Activated CD8-positive, alpha-beta memory T cell treated with anti-CD3 and anti-CD28 coated beads, Interleukin-2, amount 50 U/mL, for 1 hour (primary cell): Measurements from ENCODE around the gene ADAR.
"Not testable (repeated sequence)": the region's sequence is repeated elsewhere in the genome, so short reads cannot be mapped to it uniquely, and the experiment has no call there.

Experiments
- DNase-seq: peaks from one replicate; pipeline ENCODE4 v3.0.0-alpha.2; 2020; ENCODE audit errors: extremely low read depth

ADAR gene

DNA sequence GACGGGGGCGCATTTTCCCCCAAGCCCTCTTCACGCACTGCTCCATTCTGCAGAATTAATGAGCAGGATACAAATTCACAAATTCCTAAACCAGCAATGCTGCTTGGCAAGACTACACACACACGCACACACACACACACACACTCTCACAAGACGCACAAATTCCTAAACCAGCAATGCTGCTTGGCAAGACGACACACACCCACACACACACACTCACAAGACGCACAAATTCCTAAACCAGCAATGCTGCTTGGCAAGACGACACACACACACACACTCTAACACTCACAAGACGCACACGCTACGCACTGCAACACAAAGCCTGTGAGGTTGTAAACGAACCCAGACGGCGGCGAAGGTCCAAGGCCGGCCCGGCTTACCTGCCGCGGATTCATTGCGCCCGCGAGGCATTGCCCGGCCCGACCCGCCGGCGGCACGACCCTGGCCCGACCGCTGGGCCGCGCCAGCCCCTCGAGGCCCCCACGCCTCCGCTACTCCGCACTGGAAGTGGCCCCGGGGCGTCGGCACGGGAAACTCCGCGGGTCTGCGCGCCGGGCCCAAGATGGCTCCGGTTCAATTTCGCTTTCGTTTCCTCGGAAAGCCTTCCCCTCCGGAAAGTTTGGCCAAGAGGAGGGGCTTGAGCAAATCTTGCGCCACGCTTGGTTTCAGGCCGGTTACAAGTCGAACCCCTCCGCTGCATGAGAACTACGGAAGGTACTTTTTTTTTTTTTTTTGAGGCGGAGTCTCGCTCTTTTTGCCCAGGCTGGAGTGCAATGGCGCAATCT, at the start of gene ADAR:
TSS of gene ADAR (minus strand) at position 578 of the 788 bp plus-strand sequence. CDS start at position 398, 180 bp downstream.
- peak; percentile 80 for DNase-seq

- DNase-seq = no peak
Observed at GRCh38 chr1:154657556-154657955, 49.6 kb upstream of the ADAR start.

- no peak for DNase-seq
Observed at GRCh38 chr1:154652893-154653292, 44.9 kb upstream of the ADAR start.

DNA sequence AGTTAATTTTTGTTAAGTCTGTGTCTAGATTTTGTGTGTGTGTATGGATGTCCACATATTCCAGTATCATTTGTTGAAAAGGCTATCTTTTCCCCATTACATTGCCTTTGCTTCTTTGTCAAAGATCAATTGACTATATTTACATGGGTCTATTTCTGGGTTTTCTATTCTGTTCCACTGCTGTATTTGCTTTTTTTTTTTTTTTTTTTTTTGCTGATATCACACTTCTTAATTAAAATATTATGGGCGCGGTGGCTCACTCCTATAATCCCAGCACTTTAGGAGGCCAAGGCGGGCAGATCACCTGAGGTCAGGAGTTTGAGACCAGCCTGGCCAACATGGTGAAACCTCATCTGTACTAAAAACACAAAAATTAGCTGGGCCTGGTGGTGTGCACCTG, 36.7 kb upstream of the ADAR start:
- DNase-seq = not testable (repeated sequence)

DNA sequence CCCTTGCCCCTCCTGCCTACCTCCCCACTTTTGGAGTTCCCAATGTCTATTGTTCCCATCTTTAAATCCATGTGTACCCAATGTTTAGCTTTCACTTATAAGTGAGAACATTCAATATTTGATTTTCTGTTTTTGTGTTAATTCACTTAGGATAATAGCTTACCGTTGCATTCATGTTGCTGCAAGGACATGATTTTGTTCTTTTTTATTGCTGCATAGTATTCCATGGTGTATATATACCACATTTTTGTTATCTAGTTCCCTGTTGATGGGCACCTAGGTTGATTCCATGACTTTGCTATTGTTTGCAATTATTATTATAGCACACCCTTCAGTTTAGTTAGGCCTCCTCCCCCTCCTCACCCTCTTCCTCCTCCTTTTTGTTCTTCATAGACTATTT, 33.5 kb upstream of the ADAR start:
- DNase-seq = no peak

GRCh38 chr1:154639876-154640275, 31.9 kb upstream of the ADAR start:
- DNase-seq = no peak

DNA sequence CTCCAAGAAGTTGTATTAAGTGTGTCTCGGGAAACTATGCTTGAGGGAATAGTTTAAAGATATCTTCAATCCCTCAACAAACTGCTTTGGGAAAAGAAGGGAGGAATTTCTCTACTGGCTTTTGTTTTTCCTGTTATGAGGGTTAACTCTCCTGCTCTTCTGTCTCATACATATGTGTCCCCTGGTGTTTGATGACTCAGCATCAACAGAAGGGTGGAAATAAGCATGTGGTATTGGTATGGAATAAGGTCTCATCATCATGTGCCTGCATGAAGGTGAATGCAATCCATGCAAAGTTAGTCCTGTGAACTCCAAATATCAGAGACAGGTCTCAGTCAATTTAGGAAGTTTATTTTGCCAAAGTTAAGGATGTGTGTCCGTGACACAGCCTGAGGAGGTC, 27.2 kb upstream of the ADAR start:
- DNase-seq = no peak

DNA sequence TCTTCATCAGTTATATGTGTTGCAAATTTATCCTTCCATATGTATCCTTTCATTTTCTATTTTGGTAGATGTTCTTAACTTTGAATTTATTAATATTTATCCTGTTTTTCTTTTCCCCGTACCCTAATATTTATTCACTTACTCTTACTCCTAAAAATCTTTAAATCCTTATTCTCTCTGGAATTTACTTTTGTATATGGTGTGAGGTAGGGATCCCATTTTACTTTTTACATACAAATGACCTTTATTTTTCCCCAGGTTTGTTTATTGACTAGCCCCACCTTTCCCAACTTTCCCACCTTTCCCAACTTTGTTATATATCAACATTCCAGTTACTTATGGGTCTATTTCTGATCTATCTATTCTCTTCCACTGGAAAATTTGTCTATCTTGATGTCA, 21.7 kb upstream of the ADAR start:
- no peak for DNase-seq

GRCh38 chr1:154629061-154629674, 21.2 kb upstream of the ADAR start:
- no peak for DNase-seq

DNA sequence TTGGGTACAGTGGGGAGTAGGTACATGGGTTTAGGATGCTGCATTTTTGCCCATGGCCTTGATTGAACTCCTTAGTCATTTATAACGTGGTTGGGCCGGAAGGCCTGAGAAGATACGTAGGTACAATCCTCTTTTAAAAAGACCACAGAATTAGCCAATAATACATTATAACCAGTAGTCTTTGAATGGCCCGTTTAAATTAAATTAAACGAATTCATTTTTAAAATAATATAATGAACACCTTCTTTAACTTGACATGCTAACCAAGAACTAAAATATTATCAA, 20.1 kb upstream of the ADAR start:
- no peak for DNase-seq

DNA sequence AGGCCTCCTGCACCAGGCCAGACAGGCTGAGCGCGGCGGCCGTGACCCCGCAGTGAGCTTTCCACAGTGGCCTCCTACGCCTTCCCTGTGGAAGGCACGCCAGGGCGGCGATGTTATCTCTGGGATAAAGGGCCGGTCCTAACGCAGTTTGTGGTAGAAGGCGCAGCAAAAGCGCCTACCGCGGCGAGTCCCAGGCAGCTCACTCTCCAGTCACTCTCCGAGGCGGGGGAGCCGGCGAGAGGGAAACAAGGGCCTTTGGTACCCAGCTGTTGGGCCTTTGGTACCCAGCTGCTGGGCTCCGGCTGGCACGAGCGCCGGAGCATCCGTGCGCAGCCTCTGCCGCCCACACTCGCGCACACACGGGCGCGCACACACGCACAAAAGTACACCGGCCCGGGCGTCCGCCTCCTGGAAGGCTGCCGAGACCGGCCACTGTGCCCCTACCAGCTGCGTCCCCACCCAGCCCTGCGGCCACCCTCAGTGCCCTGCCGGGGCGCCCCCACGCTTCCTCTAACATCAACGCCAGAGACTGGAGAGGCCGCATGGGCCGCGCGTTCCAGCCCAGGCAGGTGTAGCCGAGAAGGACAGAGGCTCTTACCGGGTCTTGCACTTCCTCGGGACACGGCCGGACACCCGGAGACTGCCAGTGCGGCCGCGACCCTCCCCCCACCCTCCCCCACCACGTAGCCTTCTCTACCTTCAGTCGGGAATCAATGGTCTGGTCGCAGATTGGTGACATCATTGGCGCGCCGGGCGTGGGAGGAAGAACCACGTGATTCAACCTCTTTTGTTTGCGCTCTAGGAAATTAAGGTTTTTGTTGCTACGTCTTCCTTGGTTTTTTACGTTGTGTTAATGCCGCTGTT, 19.5 kb upstream of the ADAR start:
- peak; percentile 78 for DNase-seq

DNA sequence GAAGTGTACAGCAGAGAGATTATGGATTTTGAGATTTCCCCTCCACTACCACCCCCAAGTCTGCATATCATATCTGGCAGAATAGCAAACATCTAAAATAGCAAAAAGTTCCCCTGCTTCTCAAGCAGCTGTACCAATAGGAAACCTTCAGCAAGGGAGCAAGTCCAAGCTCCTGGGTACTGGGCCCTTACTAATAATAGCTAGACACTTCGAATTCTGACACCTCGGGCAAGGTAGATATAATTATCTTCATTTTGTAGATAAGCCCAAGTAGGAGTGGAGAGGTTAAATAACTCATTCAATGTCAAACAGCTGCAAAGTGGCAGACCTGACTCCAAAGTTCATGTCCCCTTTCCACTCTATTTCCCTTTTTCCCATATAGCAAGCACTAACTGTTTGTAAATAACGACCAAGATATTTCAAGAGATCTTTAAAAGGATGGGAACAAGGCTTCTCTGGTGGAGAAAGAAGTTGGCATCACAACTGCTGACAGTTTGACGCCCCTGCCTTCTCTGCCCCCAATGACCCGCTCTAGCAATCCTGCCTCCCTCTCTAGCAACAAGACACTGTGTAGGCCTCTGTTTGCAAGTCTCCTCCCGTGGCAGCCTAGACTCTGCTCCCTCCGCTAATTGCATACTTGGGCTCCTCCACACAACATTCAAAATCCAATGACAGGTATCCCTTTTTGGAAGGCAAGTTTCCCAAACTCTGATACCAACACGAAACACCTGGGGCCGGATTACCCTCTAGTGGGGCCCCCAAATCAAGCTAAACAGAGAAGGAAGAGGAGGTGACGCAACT, 18.7 kb upstream of the ADAR start:
- no peak for DNase-seq

DNA sequence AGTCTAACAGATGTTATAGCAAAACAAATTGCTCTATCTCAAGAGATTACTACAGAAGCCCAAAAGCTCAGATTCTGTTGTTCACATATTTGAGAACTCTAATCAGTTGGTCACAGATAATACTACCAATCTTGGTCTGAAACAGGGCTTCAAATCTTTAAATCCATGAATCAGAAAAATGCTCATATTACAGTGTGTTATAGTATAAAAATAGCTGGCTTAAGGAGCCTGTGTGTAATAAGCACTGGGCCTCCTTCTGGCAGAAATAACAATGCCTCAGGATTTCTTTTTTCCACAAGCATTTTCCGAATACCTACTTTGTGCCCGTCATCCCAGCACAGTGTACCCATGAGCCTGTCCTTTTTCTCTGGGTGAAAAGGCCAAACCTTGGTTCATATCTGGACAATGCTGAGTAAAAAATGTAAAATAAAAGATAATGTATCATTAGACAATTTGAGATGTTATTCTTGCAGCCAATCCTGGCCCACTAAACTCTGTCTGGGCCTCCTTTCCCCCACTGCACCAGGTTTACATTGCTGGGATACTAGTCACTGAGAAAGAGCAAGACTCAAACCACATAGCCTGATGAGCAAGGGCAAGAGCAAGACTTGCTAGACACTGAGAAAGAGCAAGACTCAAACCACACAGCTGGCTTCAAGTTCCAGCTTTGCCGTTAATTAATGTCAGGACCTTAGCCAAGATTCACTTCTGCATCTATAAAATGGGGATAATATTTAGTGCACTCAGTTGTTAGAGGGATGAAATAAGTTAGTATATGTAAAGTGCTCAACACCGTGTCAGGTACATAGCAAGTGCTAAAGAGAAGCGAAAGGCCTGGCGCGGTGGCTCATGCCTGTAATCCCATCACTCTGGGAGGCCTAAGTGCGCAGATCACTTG, 17.0 kb upstream of the ADAR start:
- DNase-seq = no peak

- no peak for DNase-seq
Observed at GRCh38 chr1:154623358-154623757, 15.4 kb upstream of the ADAR start.

DNA sequence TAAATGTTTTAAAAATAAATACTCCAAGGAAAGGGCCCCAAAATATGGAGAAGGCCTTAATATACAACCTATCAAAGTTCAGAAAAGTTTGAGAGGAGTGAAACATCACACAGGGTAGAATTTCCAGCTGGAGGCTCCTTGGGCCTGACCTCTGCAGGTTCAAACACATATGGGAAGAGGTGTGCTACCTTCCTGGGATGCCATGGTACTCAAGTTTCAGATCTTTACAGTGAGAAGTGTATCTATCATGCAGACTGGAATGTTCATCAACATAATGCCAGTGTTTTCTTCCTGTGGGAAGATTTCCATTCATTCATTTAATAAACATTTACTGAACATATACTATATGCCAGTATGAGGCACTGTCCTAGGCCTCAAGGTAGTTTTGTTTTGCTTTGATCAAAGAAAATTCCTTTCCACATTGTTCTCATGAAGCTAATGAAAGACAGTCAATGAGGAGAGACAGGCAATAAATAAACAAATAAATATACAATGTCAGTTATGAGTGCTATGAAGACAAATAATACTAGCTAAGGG, 14.6 kb upstream of the ADAR start:
- no peak for DNase-seq

DNA sequence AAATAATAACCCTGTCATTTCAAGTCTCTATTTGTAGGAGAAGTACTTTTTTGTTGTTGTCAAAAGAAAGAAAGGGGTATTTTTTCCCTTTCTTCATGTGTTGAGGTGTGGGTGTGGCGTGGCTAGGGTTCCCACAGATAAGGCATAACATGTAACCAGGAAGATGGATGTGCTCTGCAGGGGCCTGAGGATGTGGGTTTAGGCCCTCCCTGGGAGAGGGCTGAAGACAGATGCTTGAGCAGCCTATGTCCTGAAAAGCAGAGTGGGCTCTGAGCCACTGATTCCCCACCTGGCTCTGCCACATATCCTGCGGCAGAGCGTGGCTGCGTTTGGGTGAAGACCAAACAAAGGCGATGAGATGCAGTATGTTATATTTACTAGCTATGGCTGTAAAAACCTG, 13.9 kb upstream of the ADAR start:
- DNase-seq = no peak

DNA sequence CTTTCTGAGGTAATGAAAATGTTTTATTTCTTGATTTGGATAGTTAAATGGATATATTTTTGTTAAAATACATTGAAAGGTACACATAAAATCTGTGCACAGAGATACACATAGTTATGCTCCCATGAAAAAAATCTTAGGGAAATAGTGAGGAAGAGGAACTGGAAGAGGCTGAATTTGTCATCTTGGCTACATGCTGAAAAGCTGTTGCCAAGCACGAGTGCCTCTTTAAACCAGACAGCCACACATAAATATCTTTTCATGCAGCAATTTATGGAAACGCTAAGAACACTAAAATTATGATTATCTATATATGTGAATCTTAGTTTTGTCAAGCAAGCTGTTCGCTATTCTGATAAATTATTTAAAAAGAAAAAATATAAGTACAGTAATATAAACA, 12.8 kb upstream of the ADAR start:
- DNase-seq = no peak

GRCh38 chr1:154619181-154619948, 11.4 kb upstream of the ADAR start:
- no peak for DNase-seq

GRCh38 chr1:154616659-154617345, 8.8 kb upstream of the ADAR start:
- no peak for DNase-seq
